SK-N-SH (cell line): ENCODE measurements around the gene PAK1.

Experiments
- ELF1 ChIP-seq: IDR thresholded peaks from 2 replicates; pipeline ENCODE4 v1.4.0; 2012
- EZH2phosphoT487 ChIP-seq: fragments of 200-600 bp; sonication (generic); IDR thresholded peaks from 2 replicates; pipeline ENCODE4 v1.6.1; 2017; ENCODE audit warnings: low read depth, mixed run types, mild to moderate bottlenecking, antibody characterized with exemption, moderate library complexity, borderline replicate concordance
- MAX ChIP-seq: IDR thresholded peaks from 2 replicates; pipeline ENCODE4 v1.4.0; 2012; ENCODE audit warnings: low read depth
- MXI1 ChIP-seq: IDR thresholded peaks from 2 replicates; pipeline ENCODE4 v1.6.1; 2012; ENCODE audit warnings: mild to moderate bottlenecking, low read depth, low read length, improper control_type of control experiment
- NRF1 ChIP-seq: IDR thresholded peaks from 2 replicates; pipeline ENCODE4 v1.6.1; 2012; ENCODE audit warnings: low read depth, mild to moderate bottlenecking, low read length
- POLR2AphosphoS5 ChIP-seq: IDR thresholded peaks from 2 replicates; pipeline ENCODE4 v1.6.1; 2012; ENCODE audit warnings: low read depth, low read length
- RAD21 ChIP-seq: IDR thresholded peaks from 2 replicates; pipeline ENCODE4 v1.6.1; 2012; ENCODE audit warnings: mild to moderate bottlenecking, low read length
- TAF1 ChIP-seq: IDR thresholded peaks from 2 replicates; pipeline ENCODE4 v1.6.1; 2012; ENCODE audit warnings: low read depth, mild to moderate bottlenecking, low read length, moderate library complexity, borderline replicate concordance
- TF ChIP-seq, protein P1 (sequence below): fragments of 200-600 bp; sonication (generic); IDR thresholded peaks from 2 replicates; pipeline ENCODE4 v1.6.1; 2017; ENCODE audit warnings: antibody characterized with exemption, mild to moderate bottlenecking, moderate library complexity

DNA sequence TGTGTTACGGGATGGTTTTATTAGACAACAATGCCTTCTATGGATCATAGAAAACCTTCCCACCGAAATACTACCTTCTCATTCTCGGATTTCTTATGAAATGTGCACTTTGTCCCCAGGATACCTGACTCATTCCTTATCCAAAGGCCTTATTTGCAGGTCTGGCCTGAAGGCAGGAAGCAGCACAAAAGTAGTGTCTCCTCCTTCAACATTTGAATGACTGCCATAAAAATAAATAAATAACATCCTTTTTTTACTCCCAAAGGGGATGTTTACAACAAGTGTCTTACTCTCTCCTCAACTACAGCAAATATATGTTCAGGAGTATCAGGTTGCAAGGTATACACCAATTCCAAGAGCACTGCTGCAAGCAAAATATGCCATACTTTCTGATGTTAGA lies 41.6 kb upstream of the PAK1 start:
- TF ChIP-seq, protein P1, sequence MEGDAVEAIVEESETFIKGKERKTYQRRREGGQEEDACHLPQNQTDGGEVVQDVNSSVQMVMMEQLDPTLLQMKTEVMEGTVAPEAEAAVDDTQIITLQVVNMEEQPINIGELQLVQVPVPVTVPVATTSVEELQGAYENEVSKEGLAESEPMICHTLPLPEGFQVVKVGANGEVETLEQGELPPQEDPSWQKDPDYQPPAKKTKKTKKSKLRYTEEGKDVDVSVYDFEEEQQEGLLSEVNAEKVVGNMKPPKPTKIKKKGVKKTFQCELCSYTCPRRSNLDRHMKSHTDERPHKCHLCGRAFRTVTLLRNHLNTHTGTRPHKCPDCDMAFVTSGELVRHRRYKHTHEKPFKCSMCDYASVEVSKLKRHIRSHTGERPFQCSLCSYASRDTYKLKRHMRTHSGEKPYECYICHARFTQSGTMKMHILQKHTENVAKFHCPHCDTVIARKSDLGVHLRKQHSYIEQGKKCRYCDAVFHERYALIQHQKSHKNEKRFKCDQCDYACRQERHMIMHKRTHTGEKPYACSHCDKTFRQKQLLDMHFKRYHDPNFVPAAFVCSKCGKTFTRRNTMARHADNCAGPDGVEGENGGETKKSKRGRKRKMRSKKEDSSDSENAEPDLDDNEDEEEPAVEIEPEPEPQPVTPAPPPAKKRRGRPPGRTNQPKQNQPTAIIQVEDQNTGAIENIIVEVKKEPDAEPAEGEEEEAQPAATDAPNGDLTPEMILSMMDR, result no peak
- TF ChIP-seq MXI1 (no peak), ELF1 (no peak), RAD21 (no peak), MAX (no peak), POLR2AphosphoS5 (no peak), EZH2phosphoT487 (no peak), TAF1 (no peak), NRF1 (no peak; the same call in 1 of the 2 replicates)
